Epithelial cell of esophagus (primary cell): ENCODE data around the gene FRAS1.
"Not testable (repeated sequence)": the region's sequence is repeated elsewhere in the genome, so short reads cannot be mapped to it uniquely, and the experiment has no call there.

Experiments used
- DNase-seq: peaks from one replicate; pipeline ENCODE4 v3.0.0; 2010; ENCODE audit warnings: low read depth
- H3K4me3 ChIP-seq: 2 replicates; pipeline ENCODE4 v1.5.1; 2011; ENCODE audit warnings: mild to moderate bottlenecking, low read length, control low read depth
- CTCF ChIP-seq: IDR thresholded peaks from 2 replicates; pipeline ENCODE4 v1.5.1; 2011; ENCODE audit warnings: low read depth, mild to moderate bottlenecking, low read length, control low read depth, inconsistent platforms; ENCODE audit not compliant: insufficient read depth; ENCODE audit errors: missing control alignments

The FRAS1 gene

GRCh38 chr4:78320349-78320935, 263.3 kb downstream of the FRAS1 start:
- H3K4me3 ChIP-seq = no peak overlapping the region
- no peak for DNase-seq
- no peak for TF ChIP-seq CTCF

GRCh38 chr4:78322032-78322431, 264.9 kb downstream of the FRAS1 start:
- TF ChIP-seq CTCF = no peak
- H3K4me3 ChIP-seq = no peak overlapping the region
- no peak for DNase-seq

GRCh38 chr4:78323439-78323838, 266.3 kb downstream of the FRAS1 start:
- TF ChIP-seq CTCF = no peak
- no peak for DNase-seq

GRCh38 chr4:78324625-78325024, 267.5 kb downstream of the FRAS1 start:
- DNase-seq = no peak
- TF ChIP-seq CTCF = no peak
- no peak overlapping the region for H3K4me3 ChIP-seq

More at GRCh38 chr4:78323439-78323838, 266.3 kb downstream of the FRAS1 start:
- H3K4me3 ChIP-seq = no peak overlapping the region

- no peak overlapping the region for H3K4me3 ChIP-seq
- no peak for TF ChIP-seq CTCF
- DNase-seq = peak; percentile 39
Measured at GRCh38 chr4:78325271-78326157, 268.4 kb downstream of the FRAS1 start.

- not testable (repeated sequence) for H3K4me3 ChIP-seq, DNase-seq
Measured at GRCh38 chr4:78328591-78328990, 271.5 kb downstream of the FRAS1 start.

- DNase-seq = no peak
- no peak for TF ChIP-seq CTCF
- no peak overlapping the region for H3K4me3 ChIP-seq
Measured at GRCh38 chr4:78331186-78331585, 274.1 kb downstream of the FRAS1 start.
